ENCODE data around the gene CEP295NL.

GRCh38 chr17:78875363-78876093 lies 27.5 kb downstream of the CEP295NL start:
- TF ChIP-seq, protein P1, sequence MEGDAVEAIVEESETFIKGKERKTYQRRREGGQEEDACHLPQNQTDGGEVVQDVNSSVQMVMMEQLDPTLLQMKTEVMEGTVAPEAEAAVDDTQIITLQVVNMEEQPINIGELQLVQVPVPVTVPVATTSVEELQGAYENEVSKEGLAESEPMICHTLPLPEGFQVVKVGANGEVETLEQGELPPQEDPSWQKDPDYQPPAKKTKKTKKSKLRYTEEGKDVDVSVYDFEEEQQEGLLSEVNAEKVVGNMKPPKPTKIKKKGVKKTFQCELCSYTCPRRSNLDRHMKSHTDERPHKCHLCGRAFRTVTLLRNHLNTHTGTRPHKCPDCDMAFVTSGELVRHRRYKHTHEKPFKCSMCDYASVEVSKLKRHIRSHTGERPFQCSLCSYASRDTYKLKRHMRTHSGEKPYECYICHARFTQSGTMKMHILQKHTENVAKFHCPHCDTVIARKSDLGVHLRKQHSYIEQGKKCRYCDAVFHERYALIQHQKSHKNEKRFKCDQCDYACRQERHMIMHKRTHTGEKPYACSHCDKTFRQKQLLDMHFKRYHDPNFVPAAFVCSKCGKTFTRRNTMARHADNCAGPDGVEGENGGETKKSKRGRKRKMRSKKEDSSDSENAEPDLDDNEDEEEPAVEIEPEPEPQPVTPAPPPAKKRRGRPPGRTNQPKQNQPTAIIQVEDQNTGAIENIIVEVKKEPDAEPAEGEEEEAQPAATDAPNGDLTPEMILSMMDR (conservative IDR thresholded peaks at IDR 0.05), result no peak
- TF ChIP-seq EZH2 (IDR thresholded peaks at IDR 0.05; ENCODE audit: low read depth), result no peak

Data from PC-9 (cell line).